ENCODE data around the gene DCAF5.

- TF ChIP-seq CTCF (IDR thresholded peaks at IDR 0.05), result no peak
- no peak for TF ChIP-seq POLR2A (IDR thresholded peaks at IDR 0.05)
- TF ChIP-seq POLR2AphosphoS5 (IDR thresholded peaks at IDR 0.05), result no peak
Observed at GRCh38 chr14:69149461-69150244, 3.3 kb downstream of the DCAF5 start.
